SK-N-SH treated with all-trans-retinoic acid at 6 μM for 48 hours (cell line): ENCODE data around the gene MUSK.

Experiments
- CSDC2 ChIP-seq: fragments of 250-450 bp; sonication (Bioruptor Pico); IDR thresholded peaks from 2 replicates; pipeline ENCODE4 v1.5.0; 2020; ENCODE audit warnings: mild to moderate bottlenecking, moderate library complexity
- ESRRG ChIP-seq: fragments of 250-450 bp; sonication (Bioruptor Pico); IDR thresholded peaks from 2 replicates; pipeline ENCODE4 v1.6.1; 2021; ENCODE audit warnings: mild to moderate bottlenecking
- GLIS3 ChIP-seq: fragments of 250-450 bp; sonication (Bioruptor Pico); IDR thresholded peaks from 2 replicates; pipeline ENCODE4 v1.5.0; 2020; ENCODE audit warnings: mild to moderate bottlenecking, moderate library complexity
- OSR1 ChIP-seq: fragments of 250-450 bp; sonication (Bioruptor Pico); IDR thresholded peaks from 2 replicates; pipeline ENCODE4 v1.8.0; 2022; ENCODE audit warnings: moderate library complexity, mild to moderate bottlenecking, inconsistent platforms
- RARB ChIP-seq: fragments of 250-450 bp; sonication (Bioruptor Pico); IDR thresholded peaks from 2 replicates; pipeline ENCODE4 v1.8.0; 2021; ENCODE audit warnings: mild to moderate bottlenecking, moderate library complexity
- TCF4 ChIP-seq: fragments of 250-450 bp; sonication (Bioruptor Pico); IDR thresholded peaks from 2 replicates; pipeline ENCODE4 v1.8.0; 2021; ENCODE audit warnings: mild to moderate bottlenecking, moderate library complexity, borderline replicate concordance
- ZFP30 ChIP-seq: fragments of 450-650 bp; formaldehyde crosslinking; IDR thresholded peaks from 2 replicates; pipeline ENCODE4 v1.5.0; 2022; ENCODE audit warnings: mild to moderate bottlenecking, moderate library complexity
- ZNF70 ChIP-seq: fragments of 450-650 bp; formaldehyde crosslinking; IDR thresholded peaks from 2 replicates; pipeline ENCODE4 v1.5.0; 2020; ENCODE audit warnings: mild to moderate bottlenecking, moderate library complexity
- ZNF8 ChIP-seq: fragments of 450-650 bp; formaldehyde crosslinking; IDR thresholded peaks from 2 replicates; pipeline ENCODE4 v1.5.0; 2020; ENCODE audit warnings: mild to moderate bottlenecking, moderate library complexity
- TF ChIP-seq, protein P1 (sequence below): fragments of 250-450 bp; sonication (Bioruptor Pico); IDR thresholded peaks from 2 replicates; pipeline ENCODE4 v1.8.0; 2020; ENCODE audit warnings: mild to moderate bottlenecking, moderate library complexity, borderline replicate concordance
- TF ChIP-seq, protein P2 (sequence below): fragments of 250-450 bp; sonication (Bioruptor Pico); IDR thresholded peaks from 2 replicates; pipeline ENCODE4 v1.8.0; 2021; ENCODE audit warnings: low read depth, mild to moderate bottlenecking, moderate library complexity, borderline replicate concordance
- TF ChIP-seq, protein P3 (sequence below): fragments of 250-450 bp; sonication (Bioruptor Pico); IDR thresholded peaks from 2 replicates; pipeline ENCODE4 v1.5.1; 2020; ENCODE audit warnings: low read depth, mild to moderate bottlenecking, moderate library complexity
- TF ChIP-seq, protein P4 (sequence below): fragments of 250-450 bp; sonication (Bioruptor Pico); IDR thresholded peaks from 2 replicates; pipeline ENCODE4 v1.5.0; 2020; ENCODE audit warnings: mild to moderate bottlenecking, moderate library complexity

DNA sequence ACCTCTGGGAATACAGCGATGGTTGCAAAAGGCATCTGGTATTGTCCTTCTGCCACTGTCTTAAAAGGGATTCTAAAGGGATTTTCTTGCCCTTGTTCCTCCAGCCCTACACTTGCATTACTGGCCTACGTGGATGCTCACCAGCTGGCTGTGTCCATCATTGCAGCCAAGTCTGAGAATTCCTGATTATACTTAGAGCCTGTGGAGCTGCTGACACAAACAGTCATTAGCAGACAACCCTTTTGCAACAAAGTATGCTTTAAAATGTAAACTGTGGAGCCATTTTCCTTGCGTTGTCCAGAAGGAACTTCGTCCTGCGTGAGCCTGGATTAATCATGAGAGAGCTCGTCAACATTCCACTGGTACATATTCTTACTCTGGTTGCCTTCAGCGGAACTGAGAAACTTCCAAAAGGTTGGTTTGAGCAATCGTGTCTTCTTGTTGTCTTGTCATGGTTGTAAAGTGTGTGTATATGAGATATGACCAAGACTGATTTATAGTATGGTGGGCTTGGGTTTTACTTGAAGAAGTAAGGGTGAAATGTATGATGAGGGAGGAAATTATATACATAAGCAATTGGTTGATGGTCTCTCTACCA, at the start of gene MUSK:
- no peak for TF ChIP-seq ESRRG
- TF ChIP-seq, protein P1, sequence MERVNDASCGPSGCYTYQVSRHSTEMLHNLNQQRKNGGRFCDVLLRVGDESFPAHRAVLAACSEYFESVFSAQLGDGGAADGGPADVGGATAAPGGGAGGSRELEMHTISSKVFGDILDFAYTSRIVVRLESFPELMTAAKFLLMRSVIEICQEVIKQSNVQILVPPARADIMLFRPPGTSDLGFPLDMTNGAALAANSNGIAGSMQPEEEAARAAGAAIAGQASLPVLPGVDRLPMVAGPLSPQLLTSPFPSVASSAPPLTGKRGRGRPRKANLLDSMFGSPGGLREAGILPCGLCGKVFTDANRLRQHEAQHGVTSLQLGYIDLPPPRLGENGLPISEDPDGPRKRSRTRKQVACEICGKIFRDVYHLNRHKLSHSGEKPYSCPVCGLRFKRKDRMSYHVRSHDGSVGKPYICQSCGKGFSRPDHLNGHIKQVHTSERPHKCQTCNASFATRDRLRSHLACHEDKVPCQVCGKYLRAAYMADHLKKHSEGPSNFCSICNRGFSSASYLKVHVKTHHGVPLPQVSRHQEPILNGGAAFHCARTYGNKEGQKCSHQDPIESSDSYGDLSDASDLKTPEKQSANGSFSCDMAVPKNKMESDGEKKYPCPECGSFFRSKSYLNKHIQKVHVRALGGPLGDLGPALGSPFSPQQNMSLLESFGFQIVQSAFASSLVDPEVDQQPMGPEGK (CRISPR knock-in tag): no peak
- no peak for TF ChIP-seq RARB (CRISPR knock-in tag)
- TF ChIP-seq, protein P2, sequence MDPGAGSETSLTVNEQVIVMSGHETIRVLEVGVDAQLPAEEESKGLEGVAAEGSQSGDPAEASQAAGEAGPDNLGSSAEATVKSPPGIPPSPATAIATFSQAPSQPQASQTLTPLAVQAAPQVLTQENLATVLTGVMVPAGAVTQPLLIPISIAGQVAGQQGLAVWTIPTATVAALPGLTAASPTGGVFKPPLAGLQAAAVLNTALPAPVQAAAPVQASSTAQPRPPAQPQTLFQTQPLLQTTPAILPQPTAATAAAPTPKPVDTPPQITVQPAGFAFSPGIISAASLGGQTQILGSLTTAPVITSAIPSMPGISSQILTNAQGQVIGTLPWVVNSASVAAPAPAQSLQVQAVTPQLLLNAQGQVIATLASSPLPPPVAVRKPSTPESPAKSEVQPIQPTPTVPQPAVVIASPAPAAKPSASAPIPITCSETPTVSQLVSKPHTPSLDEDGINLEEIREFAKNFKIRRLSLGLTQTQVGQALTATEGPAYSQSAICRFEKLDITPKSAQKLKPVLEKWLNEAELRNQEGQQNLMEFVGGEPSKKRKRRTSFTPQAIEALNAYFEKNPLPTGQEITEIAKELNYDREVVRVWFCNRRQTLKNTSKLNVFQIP (CRISPR knock-in tag): no peak
- no peak for TF ChIP-seq ZNF8 (CRISPR knock-in tag)
- TF ChIP-seq, protein P3, sequence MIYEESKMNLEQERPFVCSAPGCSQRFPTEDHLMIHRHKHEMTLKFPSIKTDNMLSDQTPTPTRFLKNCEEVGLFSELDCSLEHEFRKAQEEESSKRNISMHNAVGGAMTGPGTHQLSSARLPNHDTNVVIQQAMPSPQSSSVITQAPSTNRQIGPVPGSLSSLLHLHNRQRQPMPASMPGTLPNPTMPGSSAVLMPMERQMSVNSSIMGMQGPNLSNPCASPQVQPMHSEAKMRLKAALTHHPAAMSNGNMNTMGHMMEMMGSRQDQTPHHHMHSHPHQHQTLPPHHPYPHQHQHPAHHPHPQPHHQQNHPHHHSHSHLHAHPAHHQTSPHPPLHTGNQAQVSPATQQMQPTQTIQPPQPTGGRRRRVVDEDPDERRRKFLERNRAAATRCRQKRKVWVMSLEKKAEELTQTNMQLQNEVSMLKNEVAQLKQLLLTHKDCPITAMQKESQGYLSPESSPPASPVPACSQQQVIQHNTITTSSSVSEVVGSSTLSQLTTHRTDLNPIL (CRISPR knock-in tag): no peak
- TF ChIP-seq ZNF70 (CRISPR knock-in tag): no peak
- TF ChIP-seq, protein P4, sequence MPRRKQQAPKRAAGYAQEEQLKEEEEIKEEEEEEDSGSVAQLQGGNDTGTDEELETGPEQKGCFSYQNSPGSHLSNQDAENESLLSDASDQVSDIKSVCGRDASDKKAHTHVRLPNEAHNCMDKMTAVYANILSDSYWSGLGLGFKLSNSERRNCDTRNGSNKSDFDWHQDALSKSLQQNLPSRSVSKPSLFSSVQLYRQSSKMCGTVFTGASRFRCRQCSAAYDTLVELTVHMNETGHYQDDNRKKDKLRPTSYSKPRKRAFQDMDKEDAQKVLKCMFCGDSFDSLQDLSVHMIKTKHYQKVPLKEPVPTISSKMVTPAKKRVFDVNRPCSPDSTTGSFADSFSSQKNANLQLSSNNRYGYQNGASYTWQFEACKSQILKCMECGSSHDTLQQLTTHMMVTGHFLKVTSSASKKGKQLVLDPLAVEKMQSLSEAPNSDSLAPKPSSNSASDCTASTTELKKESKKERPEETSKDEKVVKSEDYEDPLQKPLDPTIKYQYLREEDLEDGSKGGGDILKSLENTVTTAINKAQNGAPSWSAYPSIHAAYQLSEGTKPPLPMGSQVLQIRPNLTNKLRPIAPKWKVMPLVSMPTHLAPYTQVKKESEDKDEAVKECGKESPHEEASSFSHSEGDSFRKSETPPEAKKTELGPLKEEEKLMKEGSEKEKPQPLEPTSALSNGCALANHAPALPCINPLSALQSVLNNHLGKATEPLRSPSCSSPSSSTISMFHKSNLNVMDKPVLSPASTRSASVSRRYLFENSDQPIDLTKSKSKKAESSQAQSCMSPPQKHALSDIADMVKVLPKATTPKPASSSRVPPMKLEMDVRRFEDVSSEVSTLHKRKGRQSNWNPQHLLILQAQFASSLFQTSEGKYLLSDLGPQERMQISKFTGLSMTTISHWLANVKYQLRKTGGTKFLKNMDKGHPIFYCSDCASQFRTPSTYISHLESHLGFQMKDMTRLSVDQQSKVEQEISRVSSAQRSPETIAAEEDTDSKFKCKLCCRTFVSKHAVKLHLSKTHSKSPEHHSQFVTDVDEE: no peak
- TF ChIP-seq ZFP30 (CRISPR knock-in tag): no peak
- TF ChIP-seq GLIS3 (CRISPR knock-in tag): no peak
- TF ChIP-seq CSDC2 (CRISPR knock-in tag): no peak
- no peak for TF ChIP-seq OSR1 (CRISPR knock-in tag)
- no peak for TF ChIP-seq TCF4
